HepG2 (cell line): ENCODE data around the gene NUDT16. TPM values are rescaled to one million over a fixed set of nuclear protein-coding genes. Genes with fewer than 3 reads are reported as not detected.

ENCODE experiments used
- ARNT ChIP-seq: fragments of 450-650 bp; IDR thresholded peaks from 2 replicates; pipeline ENCODE4 v1.6.1; 2017
- ERF ChIP-seq: IDR thresholded peaks from 2 replicates; pipeline ENCODE4 v1.6.1; 2018; ENCODE audit warnings: missing biosample characterization, missing genetic modification reagents
- HHEX ChIP-seq: IDR thresholded peaks from 2 replicates; pipeline ENCODE4 v1.6.1; 2016; ENCODE audit warnings: control low read depth
- HIC2 ChIP-seq: sonication (generic); formaldehyde crosslinking; IDR thresholded peaks from 2 replicates; pipeline ENCODE4 v1.9.0; 2022; ENCODE audit warnings: low read depth, missing genetic modification reagents
- HMG20B ChIP-seq: conservative IDR thresholded peaks from 2 replicates; pipeline ENCODE4 v1.6.1; 2016; ENCODE audit warnings: missing genetic modification reagents, missing compliant biosample characterization
- HOXA9 ChIP-seq: sonication (generic); formaldehyde crosslinking; IDR thresholded peaks from 2 replicates; pipeline ENCODE4 v1.8.1; 2022; ENCODE audit warnings: missing genetic modification reagents, mild to moderate bottlenecking, moderate library complexity, borderline replicate concordance
- IRX3 ChIP-seq: sonication (generic); formaldehyde crosslinking; IDR thresholded peaks from 2 replicates; pipeline ENCODE4 v1.8.1; 2023; ENCODE audit warnings: mild to moderate bottlenecking, low read depth, missing genetic modification reagents, borderline replicate concordance
- MYPOP ChIP-seq: sonication (generic); formaldehyde crosslinking; IDR thresholded peaks from 2 replicates; pipeline ENCODE4 v1.8.1; 2023; ENCODE audit warnings: mild to moderate bottlenecking, moderate library complexity, missing genetic modification reagents
- PBX3 ChIP-seq: sonication (generic); formaldehyde crosslinking; IDR thresholded peaks from 2 replicates; pipeline ENCODE4 v1.8.1; 2023; ENCODE audit warnings: missing genetic modification reagents, inconsistent platforms, borderline replicate concordance
- PHF8 ChIP-seq: sonication (generic); formaldehyde crosslinking; IDR thresholded peaks from 2 replicates; pipeline ENCODE4 v1.5.0; 2020; ENCODE audit warnings: missing genetic modification reagents
- RBM39 ChIP-seq: fragments of 200-400 bp; formaldehyde crosslinking; IDR thresholded peaks from one replicate; pipeline ENCODE4 v1.6.1; 2018; ENCODE audit warnings: antibody characterized with exemption, mild to moderate bottlenecking, low read depth, low read length; ENCODE audit not compliant: poor library complexity, severe bottlenecking
- TARDBP ChIP-seq: sonication (generic); formaldehyde crosslinking; IDR thresholded peaks from 2 replicates; pipeline ENCODE4 v1.8.0; 2022; ENCODE audit warnings: mild to moderate bottlenecking, missing genetic modification reagents
- ZBTB25 ChIP-seq: IDR thresholded peaks from 2 replicates; pipeline ENCODE4 v1.6.1; 2018; ENCODE audit warnings: missing genetic modification reagents
- ZBTB7B ChIP-seq: sonication (generic); formaldehyde crosslinking; IDR thresholded peaks from 2 replicates; pipeline ENCODE4 v1.4.0; 2020; ENCODE audit warnings: missing genetic modification reagents
- ZKSCAN5 ChIP-seq: sonication (generic); formaldehyde crosslinking; IDR thresholded peaks from 2 replicates; pipeline ENCODE4 v1.5.1; 2020; ENCODE audit warnings: mild to moderate bottlenecking, missing genetic modification reagents
- ZNF276 ChIP-seq: sonication (generic); formaldehyde crosslinking; IDR thresholded peaks from 2 replicates; pipeline ENCODE4 v1.4.0; 2020; ENCODE audit warnings: mild to moderate bottlenecking, low read depth, missing genetic modification reagents
- ZNF546 ChIP-seq: sonication (generic); formaldehyde crosslinking; conservative IDR thresholded peaks from 2 replicates; pipeline ENCODE4 v1.8.1; 2023; ENCODE audit warnings: mild to moderate bottlenecking, missing genetic modification reagents
- ZNF724P ChIP-seq: sonication (generic); formaldehyde crosslinking; IDR thresholded peaks from 2 replicates; pipeline ENCODE4 v1.8.0; 2022; ENCODE audit warnings: missing genetic modification reagents, borderline replicate concordance
- ZNF883 ChIP-seq: sonication (generic); formaldehyde crosslinking; IDR thresholded peaks from 2 replicates; pipeline ENCODE4 v1.5.1; 2020; ENCODE audit warnings: mild to moderate bottlenecking, missing genetic modification reagents; ENCODE audit errors: not compliant biosample characterization
- ZSCAN5A ChIP-seq: sonication (generic); formaldehyde crosslinking; IDR thresholded peaks from 2 replicates; pipeline ENCODE4 v1.8.0; 2022; ENCODE audit warnings: mild to moderate bottlenecking, missing genetic modification reagents, borderline replicate concordance
- polyA plus RNA-seq, 8 experiments: library from polyadenylated mRNA; depleted of rRNA in 3 of 8; stranded (reverse) in 7 of 8; unstranded in 1 of 8; fragments of >200 nt; fragmentation: Illumina TruSeq in 4 of 8; extraction: Trizol in 4 of 8; gene quantifications; 2 replicates each; pipeline versions ENCODE4 v1.2.1 to v1.2.3, GENCODE V29; 2011 to 2016; ENCODE audit warnings: low read depth in 4 of 8, missing spikeins in 1 of 8, mixed read lengths in 1 of 8; ENCODE audit not compliant: insufficient read depth in 1 of 8
- total RNA-seq, 5 experiments: library from RNA; depleted of rRNA; stranded (reverse); fragments of >200 nt; fragmentation: Illumina TruSeq; extraction: Trizol; gene quantifications; 2 replicates each; pipeline ENCODE4 v1.2.3, GENCODE V29; 2016; ENCODE audit warnings: low read depth in 1 of 5

The NUDT16 gene
- total and polyA plus RNA-seq, 2 of the 13 experiments (the other 11 are each of a cell fraction or from before 2014, with no cell fraction given): 5.4 to 14.8 TPM

- TF ChIP-seq HIC2 (CRISPR knock-in tag) (0 out of 2 replicates have a peak, but pooled peaks have one; percentile 19), HHEX (CRISPR knock-in tag) (no peak), ZBTB7B (CRISPR knock-in tag) (peak; percentile 82), ZSCAN5A (CRISPR knock-in tag) (no peak), ZNF276 (CRISPR knock-in tag) (peak; percentile 40; the same call in 1 of the 2 replicates), RBM39 (peak; percentile 91), ERF (no peak), PBX3 (no peak), TARDBP (CRISPR knock-in tag) (peak; percentile 18; the same call in 1 of the 2 replicates), MYPOP (peak; percentile 49; the same call in 1 of the 2 replicates), ZNF883 (CRISPR knock-in tag) (peak; percentile 86), ZKSCAN5 (CRISPR knock-in tag) (0 out of 2 replicates have a peak, but pooled peaks have one; percentile 13), ZBTB25 (0 out of 2 replicates have a peak, but pooled peaks have one; percentile 67), ZNF546 (no peak), IRX3 (CRISPR knock-in tag) (peak; percentile 41; the same call in 1 of the 2 replicates), PHF8 (CRISPR knock-in tag) (peak; percentile 93), ZNF724P (CRISPR knock-in tag) (0 out of 2 replicates have a peak, but pooled peaks have one; percentile 48), ARNT (no peak), HMG20B (0 out of 2 replicates have a peak, but pooled peaks have one; percentile 23), HOXA9 (CRISPR knock-in tag) (no peak)
Observed at GRCh38 chr3:131381445-131382291, at the start of gene NUDT16 (continued).
